ENCODE results near the gene ANKRD13B. TPM values are rescaled to one million over a fixed set of nuclear protein-coding genes. Genes with fewer than 3 reads are reported as not detected.

Gene ANKRD13B
- total RNA-seq, 2 experiments from 2014 or later = 12.3 to 12.8 TPM

GRCh38 chr17:29561554-29562517 is 31.1 kb upstream of the ANKRD13B start:
- Mint-ChIP-seq H3K9me3 (no peaks in the 10 kb centered on the region), H3K4me3 (no peak overlapping the region), H3K27me3 (no peaks in the 10 kb centered on the region), H3K4me1 (peaks cover 50% of the 10 kb centered on the region), H3K27ac (no peak overlapping the region), H3K36me3 (ENCODE audit: low read depth) (peaks cover 28% of the 10 kb centered on the region)
- CTCF ChIA-PET = interaction anchor here (0.6 to 1.6 kb wide), 4 partner anchors 11 to 503 kb away, joined by 3 to 4 read pairs (median 4); no protein-coding TSS in a partner anchor
- POLR2A ChIA-PET = no interaction called here
- DNase-seq = no peak

DNA sequence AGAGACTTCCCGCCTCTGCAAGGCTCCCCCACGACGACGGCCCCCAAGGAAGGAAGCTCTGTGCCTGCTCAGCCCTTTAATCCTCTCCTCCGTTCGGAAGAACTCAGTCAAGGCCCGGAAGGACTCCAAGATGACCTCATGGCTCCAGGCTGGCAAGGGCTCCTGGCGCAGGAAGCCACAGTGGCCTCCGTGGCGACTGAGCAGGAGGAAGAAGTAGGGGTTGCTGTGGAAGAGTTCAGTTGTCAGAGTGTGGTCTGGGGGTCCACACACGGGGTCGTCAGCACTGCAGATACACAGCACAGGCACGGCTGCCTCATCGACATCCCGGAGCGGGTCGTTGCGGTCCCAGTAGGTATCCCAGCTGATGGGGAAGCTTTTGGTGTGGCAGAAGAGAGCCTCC is 30.3 kb upstream of the ANKRD13B start:
- ChIA-PET POLR2A (no interaction called here), CTCF (interaction anchor here (0.6 to 1.6 kb wide), 2 partner anchors 10 to 162 kb away, joined by 3 to 4 read pairs; no protein-coding TSS in a partner anchor)
- no peaks in the 10 kb centered on the region for H3K27me3 Mint-ChIP-seq
- no peak overlapping the region for H3K4me3 Mint-ChIP-seq
- DNase-seq = no peak
- H3K4me1 Mint-ChIP-seq = peaks cover 42% of the 10 kb centered on the region
- H3K36me3 Mint-ChIP-seq (ENCODE audit: low read depth) = peaks cover 28% of the 10 kb centered on the region
- H3K9me3 Mint-ChIP-seq = no peaks in the 10 kb centered on the region
- H3K27ac Mint-ChIP-seq = no peak overlapping the region

- Mint-ChIP-seq H3K27ac (no peak overlapping the region), H3K27me3 (no peaks in the 10 kb centered on the region), H3K36me3 (ENCODE audit: low read depth) (peaks cover 28% of the 10 kb centered on the region), H3K4me3 (no peak overlapping the region), H3K9me3 (no peaks in the 10 kb centered on the region), H3K4me1 (peaks cover 36% of the 10 kb centered on the region)
- POLR2A ChIA-PET = no interaction called here
- DNase-seq = no peak
- CTCF ChIA-PET = interaction anchor here (0.6 kb wide), 1 partner anchor 171 kb away, joined by 3 read pairs; no protein-coding TSS in a partner anchor
These were observed 29.1 kb upstream of the ANKRD13B start for GRCh38 chr17:29563816-29564215.

GRCh38 chr17:29565643-29566472 is 27.1 kb upstream of the ANKRD13B start:
- ChIA-PET CTCF (interaction anchor here (0.5 to 7.7 kb wide), 5 partner anchors 10 to 946 kb away, joined by 3 to 77 read pairs (median 10); partner anchors contain the start of gene ANKRD13B), POLR2A (interaction anchor here (0.6 to 1.0 kb wide), 3 partner anchors 10 to 1445 kb away, joined by 3 to 5 read pairs (median 3); no protein-coding TSS in a partner anchor)
- peaks cover 27% of the 10 kb centered on the region for H3K36me3 Mint-ChIP-seq (ENCODE audit: low read depth)
- peaks cover 42% of the 10 kb centered on the region for H3K4me1 Mint-ChIP-seq
- no peaks in the 10 kb centered on the region for H3K9me3 Mint-ChIP-seq
- H3K27me3 Mint-ChIP-seq = no peaks in the 10 kb centered on the region
- peak; percentile 69 for DNase-seq
- H3K4me3 Mint-ChIP-seq = peak overlapping the region; percentile 89
- peak overlapping the region; percentile 92 for H3K27ac Mint-ChIP-seq

- H3K9me3 Mint-ChIP-seq = no peaks in the 10 kb centered on the region
- peaks cover 41% of the 10 kb centered on the region for H3K4me1 Mint-ChIP-seq
- H3K36me3 Mint-ChIP-seq (ENCODE audit: low read depth) = peaks cover 24% of the 10 kb centered on the region
- peak; percentile 57 for DNase-seq
- peak within 1 kb of the TSS; percentile 97 for H3K27ac Mint-ChIP-seq
- H3K4me3 Mint-ChIP-seq = peak within 1 kb of the TSS; percentile 95
- ChIA-PET POLR2A (interaction anchor here (0.6 to 0.9 kb wide), 2 partner anchors 9 kb away, joined by 3 read pairs; no protein-coding TSS in a partner anchor), CTCF (interaction anchor here (0.5 to 7.7 kb wide), 10 partner anchors 10 to 947 kb away, joined by 3 to 77 read pairs (median 8); partner anchors contain the start of gene ANKRD13B)
- H3K27me3 Mint-ChIP-seq = no peaks in the 10 kb centered on the region
These were observed 26.2 kb upstream of the ANKRD13B start, which contains the start of gene ABHD15 for GRCh38 chr17:29566473-29567303. Gene ABHD15, minus strand, starts transcription at chr17:29567037. Its CDS starts 71 bp downstream, at chr17:29566966.

GRCh38 chr17:29567304-29567553 is 25.7 kb upstream of the ANKRD13B start:
- Mint-ChIP-seq H3K27ac (peak overlapping the region; percentile 97), H3K36me3 (ENCODE audit: low read depth) (peaks cover 18% of the 10 kb centered on the region), H3K9me3 (no peaks in the 10 kb centered on the region), H3K4me3 (peak overlapping the region; percentile 95), H3K27me3 (no peaks in the 10 kb centered on the region), H3K4me1 (peaks cover 39% of the 10 kb centered on the region)
- DNase-seq = no peak
- POLR2A ChIA-PET = interaction anchor here (0.6 kb wide), 1 partner anchor 9 kb away, joined by 3 read pairs; no protein-coding TSS in a partner anchor
- CTCF ChIA-PET = interaction anchor here (1.0 to 7.7 kb wide), 7 partner anchors 11 to 198 kb away, joined by 3 to 77 read pairs (median 10); partner anchors contain the start of gene ANKRD13B

GRCh38 chr17:29567554-29568330 is 25.2 kb upstream of the ANKRD13B start:
- CTCF ChIA-PET = interaction anchor here (1.0 to 7.7 kb wide), 11 partner anchors 12 to 198 kb away, joined by 3 to 77 read pairs (median 4); partner anchors contain the start of gene ANKRD13B

GRCh38 chr17:29568331-29569244 is 24.3 kb upstream of the ANKRD13B start, which contains the start of gene TP53I13:
Gene TP53I13, plus strand, starts transcription at chr17:29568701. Its CDS starts 58 bp downstream, at chr17:29568759.
- Mint-ChIP-seq H3K27ac (peak within 1 kb of the TSS; percentile 97), H3K9me3 (no peaks in the 10 kb centered on the region), H3K36me3 (ENCODE audit: low read depth) (peaks cover 16% of the 10 kb centered on the region), H3K27me3 (no peaks in the 10 kb centered on the region), H3K4me1 (peaks cover 33% of the 10 kb centered on the region), H3K4me3 (peak within 1 kb of the TSS; percentile 95)
- peak; percentile 91 for DNase-seq
- POLR2A ChIA-PET = no interaction called here
- CTCF ChIA-PET = interaction anchor here (0.6 to 7.7 kb wide), 12 partner anchors 11 to 199 kb away, joined by 3 to 77 read pairs (median 4); partner anchors contain the start of gene ANKRD13B

More at GRCh38 chr17:29567554-29568330, 25.2 kb upstream of the ANKRD13B start:
- DNase-seq = peak; percentile 82
- peak overlapping the region; percentile 97 for H3K27ac Mint-ChIP-seq
- peaks cover 13% of the 10 kb centered on the region for H3K36me3 Mint-ChIP-seq (ENCODE audit: low read depth)
- POLR2A ChIA-PET = no interaction called here
- H3K27me3 Mint-ChIP-seq = no peaks in the 10 kb centered on the region
- H3K4me3 Mint-ChIP-seq = peak overlapping the region; percentile 95
- H3K9me3 Mint-ChIP-seq = no peaks in the 10 kb centered on the region
- peaks cover 36% of the 10 kb centered on the region for H3K4me1 Mint-ChIP-seq

DNA sequence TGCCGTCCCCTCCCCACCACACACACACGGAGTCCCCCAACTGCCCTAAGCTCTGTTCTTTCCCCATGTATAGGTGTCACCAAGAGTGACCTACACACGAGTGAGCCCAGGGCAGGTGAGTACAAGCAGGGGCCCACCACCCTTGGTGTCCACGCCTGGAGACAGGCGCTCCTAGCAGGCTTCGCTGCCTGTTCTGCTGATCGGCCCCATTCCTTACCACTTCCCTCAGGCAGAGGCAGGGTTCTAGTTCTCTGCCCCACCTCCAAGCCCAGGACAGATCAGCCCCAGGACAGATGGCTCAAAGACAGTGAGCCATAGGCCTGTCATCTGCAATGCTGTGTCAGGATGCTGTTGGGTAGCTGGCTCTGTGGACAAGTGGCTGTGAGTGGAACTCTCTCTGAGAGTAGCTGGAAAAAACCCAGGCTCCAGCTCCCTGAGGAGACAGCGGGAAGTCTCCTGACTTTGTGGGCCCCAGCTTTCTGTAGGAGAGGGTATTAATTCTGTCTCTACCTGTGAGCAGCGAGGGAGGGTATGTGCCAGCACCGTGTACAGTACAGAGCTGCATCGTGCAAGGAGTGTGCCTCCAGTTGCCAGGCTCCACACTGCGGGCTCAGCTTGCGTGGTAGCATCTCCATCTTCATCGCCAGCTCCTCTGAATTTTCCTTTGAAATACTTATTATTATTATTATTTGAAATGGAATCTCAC is 23.5 kb upstream of the ANKRD13B start:
- Mint-ChIP-seq H3K4me1 (peaks cover 27% of the 10 kb centered on the region), H3K9me3 (no peaks in the 10 kb centered on the region), H3K27ac (peak overlapping the region; percentile 80), H3K27me3 (no peaks in the 10 kb centered on the region), H3K36me3 (ENCODE audit: low read depth) (peaks cover 15% of the 10 kb centered on the region), H3K4me3 (peak overlapping the region; percentile 84)
- POLR2A ChIA-PET = no interaction called here
- DNase-seq = no peak
- CTCF ChIA-PET = interaction anchor here (1.3 to 7.7 kb wide), 5 partner anchors 10 to 182 kb away, joined by 3 to 77 read pairs (median 8); partner anchors contain the start of gene ANKRD13B

- Mint-ChIP-seq H3K27me3 (no peaks in the 10 kb centered on the region), H3K4me1 (peaks cover 20% of the 10 kb centered on the region), H3K36me3 (ENCODE audit: low read depth) (peaks cover 18% of the 10 kb centered on the region), H3K27ac (no peak overlapping the region), H3K4me3 (no peak overlapping the region), H3K9me3 (no peaks in the 10 kb centered on the region)
- no peak for DNase-seq
- CTCF ChIA-PET = interaction anchor here (0.6 to 7.7 kb wide), 8 partner anchors 9 to 447 kb away, joined by 3 to 77 read pairs (median 6); partner anchors contain the start of gene ANKRD13B
- POLR2A ChIA-PET = no interaction called here
These were observed 22.4 kb upstream of the ANKRD13B start for GRCh38 chr17:29570521-29570920.

All from activated CD4-positive, alpha-beta T cell treated with anti-CD3 and anti-CD28 coated beads, Interleukin-2, amount 10 ng/mL, durations not matched to agents 7 days and 5 days (primary cell).